NT2/D1 (cell line): ENCODE results near the gene NAT14.

Experiments
- DNase-seq: peaks from one replicate; pipeline ENCODE4 v3.0.0-alpha.2; 2011; ENCODE audit warnings: low read depth, low spot score
- H3K27me3 ChIP-seq: 2 replicates; pipeline ENCODE4 v1.6.0; 2011; ENCODE audit warnings: mild to moderate bottlenecking; ENCODE audit not compliant: insufficient read length, insufficient read depth
- H3K36me3 ChIP-seq: 2 replicates; pipeline ENCODE4 v1.6.1; 2011; ENCODE audit warnings: mild to moderate bottlenecking, low read length, mixed read lengths; ENCODE audit not compliant: insufficient read depth, insufficient read length
- H3K4me1 ChIP-seq: 2 replicates; pipeline ENCODE4 v1.5.1; 2011; ENCODE audit not compliant: insufficient read depth, insufficient read length
- H3K4me3 ChIP-seq: 2 replicates; pipeline ENCODE4 v1.5.1; 2011; ENCODE audit warnings: low read depth; ENCODE audit not compliant: insufficient read length
- H3K9ac ChIP-seq: 2 replicates; pipeline ENCODE4 v1.6.0; 2011; ENCODE audit warnings: low read depth; ENCODE audit not compliant: insufficient read length
- H3K9me3 ChIP-seq: 2 replicates; pipeline ENCODE4 v1.5.1; 2011; ENCODE audit warnings: mild to moderate bottlenecking, low read length; ENCODE audit not compliant: insufficient read depth
- SUZ12 ChIP-seq: IDR thresholded peaks from 2 replicates; pipeline ENCODE4 v1.6.1; 2011; ENCODE audit not compliant: insufficient read length, insufficient read depth; ENCODE audit errors: extremely low read depth
- YY1 ChIP-seq: IDR thresholded peaks from 2 replicates; pipeline ENCODE4 v1.6.1; 2011; ENCODE audit not compliant: insufficient read length, insufficient read depth
- ZNF274 ChIP-seq: IDR thresholded peaks from 2 replicates; pipeline ENCODE4 v1.6.1; 2011; ENCODE audit warnings: mild to moderate bottlenecking, low read depth, low read length

Gene NAT14

DNA sequence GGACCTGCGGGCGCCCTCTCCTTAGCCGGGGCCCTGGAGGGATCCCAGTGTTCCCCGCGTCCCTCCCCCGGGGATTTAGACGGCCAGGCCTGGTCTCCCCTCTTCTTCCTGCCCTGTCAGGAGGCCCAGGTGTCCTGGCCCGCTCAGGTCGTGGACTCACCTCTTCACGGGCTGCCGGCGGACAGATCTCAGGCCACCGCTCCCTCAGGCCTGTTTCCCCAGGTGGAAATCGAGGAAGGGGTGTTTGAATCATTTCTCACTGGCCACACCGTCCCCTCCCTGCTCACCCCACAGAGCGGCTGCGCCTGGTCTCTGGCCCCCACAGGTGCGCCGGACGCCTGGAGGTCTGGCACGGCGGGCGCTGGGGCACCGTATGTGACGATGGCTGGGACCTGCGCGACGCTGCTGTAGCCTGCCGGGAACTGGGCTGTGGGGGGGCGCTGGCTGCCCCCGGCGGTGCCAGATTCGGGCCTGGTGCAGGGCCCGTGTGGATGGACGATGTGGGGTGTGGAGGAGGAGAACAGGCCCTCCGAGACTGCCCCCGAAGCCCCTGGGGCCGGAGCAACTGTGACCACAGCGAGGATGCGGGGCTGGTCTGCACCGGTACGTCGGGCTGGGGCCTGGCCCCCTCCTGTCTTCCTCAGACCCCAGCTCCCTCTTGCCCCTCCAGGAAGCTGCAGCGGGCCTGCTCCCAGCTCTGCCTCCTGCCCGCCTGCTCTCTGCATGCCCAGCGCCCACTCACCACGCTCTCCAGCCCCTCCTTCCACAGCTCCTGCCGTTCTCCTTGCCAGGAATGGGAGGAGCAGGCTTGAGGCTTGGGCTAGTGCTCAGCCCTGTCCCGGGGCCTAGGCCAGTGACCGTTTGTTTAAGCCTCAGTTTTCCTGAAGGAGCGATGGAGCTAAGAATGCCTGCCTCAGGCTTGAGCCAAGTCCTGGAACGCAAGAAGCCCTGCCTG is 5.8 kb downstream of the NAT14 start:
- no peak overlapping the region for H3K9ac ChIP-seq
- H3K4me1 ChIP-seq = peaks cover 28% of the 10 kb centered on the region
- H3K9me3 ChIP-seq = no peaks in the 10 kb centered on the region
- H3K4me3 ChIP-seq = no peak overlapping the region
- H3K27me3 ChIP-seq = no peaks in the 10 kb centered on the region
- TF ChIP-seq YY1 (no peak), SUZ12 (no peak), ZNF274 (no peak)
- peaks cover 6% of the 10 kb centered on the region for H3K36me3 ChIP-seq
- DNase-seq = no peak

DNA sequence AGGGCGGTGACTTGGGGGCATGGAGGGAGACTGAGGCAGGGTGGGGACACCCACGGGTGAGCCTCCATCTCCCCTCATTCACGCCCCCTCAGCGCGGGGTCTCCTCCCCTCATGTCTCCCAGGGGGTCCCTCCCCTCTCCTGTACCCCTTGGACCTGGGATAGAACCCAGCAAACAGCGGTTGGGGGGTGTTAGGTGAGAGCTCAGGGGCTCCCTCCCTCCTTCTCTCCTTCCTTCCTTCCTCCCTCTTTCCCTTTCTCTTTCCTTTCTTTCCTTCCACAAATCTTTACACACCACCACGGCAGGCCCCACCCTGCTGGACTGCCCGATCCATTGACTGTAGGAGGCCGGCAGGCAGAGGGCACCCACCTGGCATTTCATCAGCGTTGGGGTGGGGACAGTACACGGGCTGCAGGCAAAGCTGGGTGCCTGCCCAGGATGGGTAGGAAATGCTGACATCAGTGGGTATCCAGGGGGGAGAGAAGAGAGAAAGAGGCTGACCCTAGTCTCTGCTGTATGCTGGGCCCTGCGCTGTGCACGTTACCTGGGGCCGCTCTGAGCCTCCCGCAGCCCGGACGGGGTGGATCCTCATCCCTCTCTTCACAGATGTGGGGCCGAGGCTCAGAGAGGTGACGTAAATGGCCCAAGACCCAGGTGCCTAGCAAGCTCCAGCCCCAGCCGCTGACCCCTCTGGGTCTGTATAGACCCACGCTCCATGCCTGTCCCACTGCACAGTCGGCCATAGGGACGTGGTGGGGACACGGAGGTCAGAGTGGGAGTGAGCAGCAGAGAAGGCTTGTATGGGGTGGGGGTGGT is 6.8 kb downstream of the NAT14 start:
- no peak overlapping the region for H3K4me3 ChIP-seq
- DNase-seq = no peak
- peaks cover 23% of the 10 kb centered on the region for H3K4me1 ChIP-seq
- H3K9me3 ChIP-seq = no peaks in the 10 kb centered on the region
- no peak overlapping the region for H3K9ac ChIP-seq
- H3K27me3 ChIP-seq = no peaks in the 10 kb centered on the region
- no peaks in the 10 kb centered on the region for H3K36me3 ChIP-seq
- no peak for TF ChIP-seq SUZ12
- no peak for TF ChIP-seq ZNF274
- TF ChIP-seq YY1 = no peak

DNA sequence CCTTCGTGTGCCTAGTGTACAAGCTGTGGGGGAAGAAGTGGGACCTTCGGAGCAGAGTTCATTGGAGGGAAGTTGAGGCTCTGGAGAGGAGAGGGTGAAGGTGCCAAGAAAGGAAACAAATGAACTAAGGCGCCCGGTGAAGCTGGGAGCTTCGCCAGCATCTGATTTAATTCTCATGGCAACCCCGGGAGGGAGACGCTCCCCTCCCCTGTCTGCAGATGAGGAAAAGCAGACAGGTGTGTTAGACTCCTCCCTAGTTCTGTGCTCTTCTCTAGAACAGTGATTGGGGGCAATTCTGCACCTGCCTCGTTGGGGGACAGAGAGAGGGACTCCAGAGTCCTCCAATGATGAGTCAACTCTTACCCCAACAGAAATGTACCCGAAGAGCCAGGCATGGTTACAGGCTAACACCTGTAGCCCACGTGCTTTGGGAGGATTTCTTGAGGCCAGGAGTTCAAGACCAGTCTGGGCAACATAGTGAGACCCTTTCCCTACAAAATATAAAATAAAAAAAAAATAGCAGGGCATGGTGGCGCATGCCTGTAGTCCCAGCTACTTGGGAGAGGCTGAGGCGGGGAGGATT is 7.5 kb downstream of the NAT14 start:
- H3K4me1 ChIP-seq = peaks cover 23% of the 10 kb centered on the region
- H3K4me3 ChIP-seq = no peak overlapping the region
- no peaks in the 10 kb centered on the region for H3K9me3 ChIP-seq
- TF ChIP-seq YY1 = no peak
- no peak for TF ChIP-seq ZNF274
- no peak for TF ChIP-seq SUZ12
- no peak for DNase-seq
- H3K36me3 ChIP-seq = peaks cover 5% of the 10 kb centered on the region
- H3K9ac ChIP-seq = no peak overlapping the region
- no peaks in the 10 kb centered on the region for H3K27me3 ChIP-seq

DNA sequence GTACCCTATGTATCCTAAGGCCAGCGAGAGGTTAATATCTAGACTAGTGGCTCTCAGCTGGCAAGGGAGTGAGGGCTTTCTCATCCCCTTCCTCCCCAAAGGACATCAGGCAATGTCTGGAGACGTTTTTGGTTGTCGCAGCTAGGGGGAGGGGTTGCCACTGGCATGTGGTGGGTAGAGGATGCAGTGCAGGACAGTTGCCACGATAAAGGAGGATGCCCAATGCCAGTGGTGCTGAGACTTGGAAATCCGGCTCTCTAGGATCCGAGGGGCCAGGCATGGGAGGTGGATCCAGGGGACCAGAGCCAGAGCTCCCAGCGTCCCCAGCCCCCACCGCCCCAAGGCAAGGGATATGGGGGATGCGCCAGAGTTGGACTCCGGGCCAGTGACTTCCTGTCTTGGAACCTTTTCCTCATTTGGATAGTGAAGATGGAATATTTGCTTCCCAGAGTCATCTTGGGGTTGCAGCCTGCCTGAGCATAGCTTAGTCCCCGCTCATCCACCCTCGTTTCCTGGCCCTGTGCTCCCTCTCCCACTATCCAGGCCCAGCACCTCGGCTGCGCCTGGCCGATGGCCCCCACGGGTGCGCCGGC is 8.2 kb downstream of the NAT14 start:
- Histone ChIP-seq H3K4me3 (no peak overlapping the region), H3K36me3 (peaks cover 5% of the 10 kb centered on the region), H3K9ac (no peak overlapping the region), H3K27me3 (no peaks in the 10 kb centered on the region), H3K9me3 (no peaks in the 10 kb centered on the region), H3K4me1 (peaks cover 21% of the 10 kb centered on the region)
- TF ChIP-seq ZNF274 = no peak
- no peak for TF ChIP-seq YY1
- no peak for DNase-seq

DNA sequence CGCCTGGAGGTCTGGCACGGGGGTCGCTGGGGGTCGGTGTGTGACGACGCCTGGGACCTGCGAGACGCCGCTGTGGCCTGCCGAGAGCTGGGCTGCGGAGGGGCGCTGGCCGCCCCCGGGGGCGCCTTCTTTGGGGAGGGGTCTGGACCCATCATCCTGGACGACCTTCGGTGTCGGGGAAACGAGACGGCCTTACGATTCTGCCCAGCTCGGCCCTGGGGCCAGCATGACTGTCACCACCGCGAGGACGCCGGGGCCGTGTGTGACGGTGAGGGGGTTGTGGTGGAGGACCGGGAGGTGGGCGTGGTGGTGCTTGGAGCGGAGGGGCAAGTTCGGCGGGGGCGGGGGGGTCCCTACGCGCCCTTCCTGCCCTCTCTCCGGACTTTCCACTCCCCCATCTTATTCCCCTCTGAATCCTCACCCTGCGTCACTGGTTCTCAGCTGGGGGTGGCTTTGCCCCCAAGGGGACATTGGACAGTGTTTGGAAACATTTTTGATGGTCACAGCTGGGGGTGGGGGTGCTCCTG is 8.7 kb downstream of the NAT14 start:
- H3K9ac ChIP-seq = no peak overlapping the region
- DNase-seq = no peak
- H3K9me3 ChIP-seq = no peaks in the 10 kb centered on the region
- peaks cover 4% of the 10 kb centered on the region for H3K27me3 ChIP-seq
- no peak overlapping the region for H3K4me3 ChIP-seq
- peaks cover 19% of the 10 kb centered on the region for H3K4me1 ChIP-seq
- TF ChIP-seq YY1 (no peak), ZNF274 (no peak), SUZ12 (no peak)
- peaks cover 5% of the 10 kb centered on the region for H3K36me3 ChIP-seq

DNA sequence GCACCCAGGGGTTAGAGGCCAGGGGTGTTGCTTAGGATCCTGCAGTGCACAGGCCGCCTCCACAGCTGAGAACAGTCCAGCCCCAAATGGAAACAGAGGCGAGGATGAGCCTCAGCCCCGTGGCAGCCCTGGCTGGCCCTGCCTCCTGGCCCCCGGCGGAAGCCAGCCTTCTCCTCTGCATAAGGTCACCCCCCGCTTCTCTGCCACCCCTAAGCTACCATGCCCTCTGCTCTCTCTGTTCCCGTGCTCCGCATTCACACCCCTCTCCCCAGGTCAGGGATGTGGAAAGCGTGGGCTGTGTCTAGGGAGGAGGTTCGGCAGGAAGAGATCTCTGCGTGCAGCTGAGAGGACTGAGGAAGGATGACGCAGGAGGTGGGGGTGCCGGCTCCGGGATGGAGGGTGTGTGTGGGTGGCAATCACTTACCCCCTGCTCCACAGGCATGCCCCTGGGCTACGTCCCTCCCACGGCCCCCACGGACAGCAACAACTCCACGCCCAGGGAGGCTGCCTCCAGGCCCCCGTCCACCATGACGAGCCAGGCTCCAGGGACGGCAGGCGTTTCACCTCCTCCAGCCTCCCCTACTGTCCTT is 9.3 kb downstream of the NAT14 start:
- Histone ChIP-seq H3K9ac (peak overlapping the region; percentile 36), H3K27me3 (peaks cover 4% of the 10 kb centered on the region), H3K4me3 (no peak overlapping the region), H3K9me3 (no peaks in the 10 kb centered on the region), H3K4me1 (peaks cover 19% of the 10 kb centered on the region), H3K36me3 (peaks cover 5% of the 10 kb centered on the region)
- TF ChIP-seq SUZ12 (no peak), ZNF274 (no peak), YY1 (no peak)
- DNase-seq = no peak
